Osteoblast (primary cell): ENCODE measurements around the gene GFRA1. TPM values are rescaled to one million over a fixed set of nuclear protein-coding genes. Genes with fewer than 3 reads are reported as not detected.

Experiments used
- DNase-seq: peaks from one replicate; pipeline ENCODE4 v3.0.0; 2011; ENCODE audit warnings: low spot score, mixed read lengths; ENCODE audit not compliant: insufficient read length; ENCODE audit errors: missing footprints
- H2AFZ ChIP-seq: 2 replicates; pipeline ENCODE4 v1.6.0; 2011; ENCODE audit warnings: mild to moderate bottlenecking, low read length
- H3K27ac ChIP-seq: 2 replicates; pipeline ENCODE4 v1.5.1; 2011; ENCODE audit warnings: mild to moderate bottlenecking, low read depth, low read length, moderate library complexity
- H3K27me3 ChIP-seq: 2 replicates; pipeline ENCODE4 v1.6.0; 2012; ENCODE audit warnings: mild to moderate bottlenecking, control low read depth, inconsistent platforms, low read length, moderate library complexity; ENCODE audit not compliant: insufficient read depth
- H3K36me3 ChIP-seq: 2 replicates; pipeline ENCODE4 v1.5.1; 2011; ENCODE audit warnings: mild to moderate bottlenecking, low read length, control low read depth, moderate library complexity; ENCODE audit not compliant: insufficient read depth
- H3K4me1 ChIP-seq: 2 replicates; pipeline ENCODE4 v1.5.1; 2011; ENCODE audit warnings: mild to moderate bottlenecking, low read length, control low read depth, moderate library complexity; ENCODE audit not compliant: insufficient read depth
- H3K4me2 ChIP-seq: 2 replicates; pipeline ENCODE4 v1.6.0; 2011; ENCODE audit warnings: mild to moderate bottlenecking, low read length; ENCODE audit not compliant: insufficient read depth
- H3K4me3 ChIP-seq: fragments of 200-600 bp; sonication (generic); 3 replicates; pipeline ENCODE4 v1.5.1; 2012; ENCODE audit warnings: mild to moderate bottlenecking, low read length, inconsistent platforms; ENCODE audit not compliant: insufficient read depth
- H3K79me2 ChIP-seq: 2 replicates; pipeline ENCODE4 v1.6.0; 2012; ENCODE audit warnings: mild to moderate bottlenecking, low read length, control low read depth, inconsistent platforms; ENCODE audit not compliant: insufficient read depth
- H3K9me3 ChIP-seq: 2 replicates; pipeline ENCODE4 v1.5.1; 2011; ENCODE audit warnings: low read depth, low read length, control low read depth
- H4K20me1 ChIP-seq: 2 replicates; pipeline ENCODE4 v1.6.0; 2012; ENCODE audit warnings: mild to moderate bottlenecking, low read length, control low read depth; ENCODE audit not compliant: insufficient read depth
- total RNA-seq: library from RNA; depleted of rRNA; stranded (reverse); fragments of >200 nt; gene quantifications from 2 replicates; pipeline ENCODE4 v1.2.3, GENCODE V29; 2012
- TF ChIP-seq, protein P1 (sequence below): IDR thresholded peaks from 2 replicates; pipeline ENCODE4 v1.5.1; 2011; ENCODE audit warnings: mild to moderate bottlenecking, low read depth, low read length, moderate library complexity; ENCODE audit errors: extremely low read depth

GFRA1 gene
- total RNA-seq, 1 donor, result 76.0 TPM

DNA sequence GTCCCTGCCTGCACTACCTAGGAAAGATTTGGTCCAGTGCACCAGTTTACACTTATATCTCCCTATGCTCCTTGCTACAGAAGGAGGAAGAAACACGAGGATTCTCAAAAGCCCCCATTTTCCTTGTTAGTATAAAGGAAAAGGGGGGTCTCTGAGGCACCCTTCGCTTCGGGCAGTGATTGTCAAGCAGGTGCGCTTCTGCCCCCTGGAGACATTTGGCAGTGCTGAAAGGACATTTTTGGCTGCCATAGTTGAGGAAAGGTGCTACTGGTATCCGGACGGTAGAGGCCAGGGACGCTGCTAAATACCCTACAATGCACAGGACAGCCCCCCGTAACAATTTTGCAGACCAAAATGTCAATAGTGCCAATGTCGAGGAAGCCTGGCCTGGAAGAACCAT lies 193.7 kb downstream of the GFRA1 start:
- no peak overlapping the region for H3K4me2 ChIP-seq
- H3K4me1 ChIP-seq, result peaks cover 13% of the 10 kb centered on the region
- H3K36me3 ChIP-seq, result no peaks in the 10 kb centered on the region
- H3K4me3 ChIP-seq, result no peak overlapping the region
- no peak for DNase-seq
- H3K27ac ChIP-seq, result no peak overlapping the region
- H3K27me3 ChIP-seq, result no peaks in the 10 kb centered on the region
- H3K9me3 ChIP-seq, result no peaks in the 10 kb centered on the region
- H2AFZ ChIP-seq, result no peak overlapping the region
- H3K79me2 ChIP-seq, result no peaks in the 10 kb centered on the region
- TF ChIP-seq, protein P1, sequence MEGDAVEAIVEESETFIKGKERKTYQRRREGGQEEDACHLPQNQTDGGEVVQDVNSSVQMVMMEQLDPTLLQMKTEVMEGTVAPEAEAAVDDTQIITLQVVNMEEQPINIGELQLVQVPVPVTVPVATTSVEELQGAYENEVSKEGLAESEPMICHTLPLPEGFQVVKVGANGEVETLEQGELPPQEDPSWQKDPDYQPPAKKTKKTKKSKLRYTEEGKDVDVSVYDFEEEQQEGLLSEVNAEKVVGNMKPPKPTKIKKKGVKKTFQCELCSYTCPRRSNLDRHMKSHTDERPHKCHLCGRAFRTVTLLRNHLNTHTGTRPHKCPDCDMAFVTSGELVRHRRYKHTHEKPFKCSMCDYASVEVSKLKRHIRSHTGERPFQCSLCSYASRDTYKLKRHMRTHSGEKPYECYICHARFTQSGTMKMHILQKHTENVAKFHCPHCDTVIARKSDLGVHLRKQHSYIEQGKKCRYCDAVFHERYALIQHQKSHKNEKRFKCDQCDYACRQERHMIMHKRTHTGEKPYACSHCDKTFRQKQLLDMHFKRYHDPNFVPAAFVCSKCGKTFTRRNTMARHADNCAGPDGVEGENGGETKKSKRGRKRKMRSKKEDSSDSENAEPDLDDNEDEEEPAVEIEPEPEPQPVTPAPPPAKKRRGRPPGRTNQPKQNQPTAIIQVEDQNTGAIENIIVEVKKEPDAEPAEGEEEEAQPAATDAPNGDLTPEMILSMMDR, result no peak
- no peaks in the 10 kb centered on the region for H4K20me1 ChIP-seq

DNA sequence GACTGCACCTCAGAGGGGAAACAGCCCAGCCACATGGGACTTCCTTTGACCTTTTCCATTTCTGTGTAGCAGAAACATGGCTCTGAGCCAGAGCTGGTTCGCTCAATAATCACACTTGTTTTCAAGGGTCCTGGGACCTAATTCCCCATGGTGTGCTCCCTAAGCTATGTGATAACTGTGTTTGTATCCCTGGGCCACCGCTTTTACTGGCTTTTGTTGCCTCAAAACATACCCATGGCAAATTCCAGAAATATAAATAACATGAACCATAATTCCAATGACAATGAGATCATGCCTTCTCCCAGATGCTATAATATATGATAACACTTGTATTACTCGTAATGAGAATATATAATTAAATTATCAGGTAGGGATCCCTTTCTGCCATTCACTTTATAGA lies 196.4 kb downstream of the GFRA1 start:
- Histone ChIP-seq H3K9me3 (no peaks in the 10 kb centered on the region), H3K27me3 (no peaks in the 10 kb centered on the region), H3K36me3 (no peaks in the 10 kb centered on the region), H3K79me2 (no peaks in the 10 kb centered on the region), H3K4me2 (no peak overlapping the region), H4K20me1 (no peaks in the 10 kb centered on the region), H3K4me1 (peaks cover 8% of the 10 kb centered on the region), H3K4me3 (no peak overlapping the region), H2AFZ (no peak overlapping the region), H3K27ac (no peak overlapping the region)
- DNase-seq, result no peak
- TF ChIP-seq, protein P1, result no peak

DNA sequence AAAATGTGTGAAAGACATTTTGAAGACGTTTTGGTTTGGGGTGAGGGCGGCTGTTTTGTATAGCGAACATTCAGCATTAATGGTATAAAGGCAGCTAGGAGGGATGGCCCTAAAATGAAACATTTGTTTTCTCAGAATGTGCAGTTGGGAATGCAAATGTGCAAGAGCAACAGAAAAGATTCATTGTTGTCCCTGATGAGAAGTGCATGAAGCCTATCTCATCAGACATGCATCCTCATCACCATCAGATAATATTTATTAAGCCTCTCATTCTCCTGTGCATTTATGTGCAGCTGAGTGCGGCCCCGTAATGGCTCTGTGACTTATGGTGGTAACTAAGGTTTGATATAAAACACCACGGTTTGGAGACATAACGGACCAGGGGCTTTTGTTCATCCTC lies 199.5 kb downstream of the GFRA1 start:
- TF ChIP-seq, protein P1, result no peak
- Histone ChIP-seq H3K27me3 (no peaks in the 10 kb centered on the region), H3K4me2 (no peak overlapping the region), H3K79me2 (no peaks in the 10 kb centered on the region), H3K4me1 (no peaks in the 10 kb centered on the region), H3K36me3 (no peaks in the 10 kb centered on the region), H3K9me3 (no peaks in the 10 kb centered on the region), H3K4me3 (no peak overlapping the region), H3K27ac (no peak overlapping the region), H2AFZ (no peak overlapping the region), H4K20me1 (no peaks in the 10 kb centered on the region)
- no peak for DNase-seq

DNA sequence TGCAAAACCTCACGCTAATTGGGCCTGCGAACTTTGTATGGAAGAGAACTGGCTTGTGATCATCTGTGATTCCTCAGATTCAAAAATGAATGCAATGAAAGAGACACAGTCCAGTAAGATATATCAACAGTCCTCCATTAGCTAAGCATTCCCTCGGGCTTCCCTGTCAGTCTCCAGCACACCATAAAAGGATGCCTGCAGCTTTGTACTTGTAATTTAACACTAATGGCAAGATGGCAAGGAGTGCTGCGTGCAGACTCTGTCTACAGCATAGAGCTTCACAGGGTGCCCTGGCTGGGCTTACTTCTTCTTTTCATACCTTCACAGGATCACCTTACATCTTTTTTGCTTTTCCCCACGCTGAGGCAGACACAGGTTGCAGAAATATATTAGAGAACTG lies 200.0 kb downstream of the GFRA1 start:
- H4K20me1 ChIP-seq, result no peaks in the 10 kb centered on the region
- H3K9me3 ChIP-seq, result no peaks in the 10 kb centered on the region
- no peak overlapping the region for H3K27ac ChIP-seq
- DNase-seq, result peak; percentile 41
- H3K4me2 ChIP-seq, result no peak overlapping the region
- TF ChIP-seq, protein P1, result no peak
- no peaks in the 10 kb centered on the region for H3K27me3 ChIP-seq
- no peak overlapping the region for H3K4me3 ChIP-seq
- no peaks in the 10 kb centered on the region for H3K79me2 ChIP-seq
- H2AFZ ChIP-seq, result no peak overlapping the region
- no peaks in the 10 kb centered on the region for H3K36me3 ChIP-seq
- H3K4me1 ChIP-seq, result no peaks in the 10 kb centered on the region
